Measurements from ENCODE around the gene TTLL7.
"Not testable (repeated sequence)": the region's sequence is repeated elsewhere in the genome, so short reads cannot be mapped to it uniquely, and the experiment has no call there.

TTLL7 gene

DNA sequence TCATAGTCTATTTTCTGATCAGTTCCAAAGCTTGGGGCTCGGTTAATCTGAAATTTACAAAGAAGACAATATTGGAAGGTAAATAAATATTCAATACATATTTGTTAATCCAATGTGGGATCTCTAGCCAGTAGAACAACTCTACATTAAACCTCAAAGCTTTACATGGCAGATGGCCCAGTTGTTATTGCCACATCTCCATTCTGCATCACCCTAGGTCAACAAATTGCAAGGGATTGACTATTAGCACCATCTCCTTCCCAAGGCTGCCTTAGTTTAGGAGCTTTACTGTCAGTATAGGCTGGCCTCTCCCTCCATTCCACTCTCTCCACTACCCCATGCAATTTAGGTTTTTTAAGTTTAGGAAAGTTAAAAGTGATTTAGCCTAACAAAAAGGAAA, 69.7 kb downstream of the TTLL7 start:
- no peak for DNase-seq (ENCODE audit: low spot score)

- no peak for DNase-seq (ENCODE audit: low spot score)
Observed at GRCh38 chr1:83928396-83928795, 70.5 kb downstream of the TTLL7 start.

DNA sequence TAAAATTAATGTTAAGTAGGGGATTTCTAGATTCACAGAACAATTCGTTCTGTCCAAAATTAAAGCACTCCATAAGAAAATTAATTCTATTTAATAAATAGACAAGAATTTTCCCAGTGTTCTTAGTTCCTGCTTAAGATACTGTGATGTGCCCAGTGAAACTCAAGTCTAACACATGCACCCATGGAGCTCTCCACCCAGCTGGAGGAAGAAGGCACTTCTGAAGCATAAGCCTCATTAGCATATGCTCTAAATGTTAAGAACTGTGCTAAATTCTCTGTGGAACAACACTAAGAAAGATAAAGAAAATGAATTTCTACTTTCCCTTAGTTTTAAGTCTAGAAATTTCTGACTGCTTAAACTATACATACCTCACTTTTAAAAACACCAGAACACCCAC, 71.2 kb downstream of the TTLL7 start:
- DNase-seq (ENCODE audit: low spot score), result no peak

DNA sequence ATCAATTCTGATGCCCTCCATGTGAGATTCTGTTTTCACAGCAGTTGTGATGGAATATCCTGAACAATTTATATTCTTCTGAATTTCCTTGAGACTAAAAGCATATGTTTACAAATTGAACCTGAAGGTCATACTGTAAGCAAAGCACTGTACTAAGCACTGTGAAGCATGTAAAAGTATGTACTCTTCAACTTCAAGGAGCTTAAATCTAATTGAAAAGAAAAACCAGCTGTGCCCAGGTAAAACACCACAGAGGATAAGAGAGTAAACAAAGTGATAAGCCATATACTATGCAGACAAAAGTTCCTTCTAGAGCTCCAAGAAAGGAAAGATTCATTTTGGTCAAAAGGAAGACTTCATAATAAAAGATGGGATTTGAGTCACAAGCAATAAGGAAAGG, 71.9 kb downstream of the TTLL7 start:
- DNase-seq (ENCODE audit: low spot score), result no peak

- DNase-seq (ENCODE audit: low spot score), result no peak
Observed at GRCh38 chr1:83923553-83923952, 75.4 kb downstream of the TTLL7 start.

DNA sequence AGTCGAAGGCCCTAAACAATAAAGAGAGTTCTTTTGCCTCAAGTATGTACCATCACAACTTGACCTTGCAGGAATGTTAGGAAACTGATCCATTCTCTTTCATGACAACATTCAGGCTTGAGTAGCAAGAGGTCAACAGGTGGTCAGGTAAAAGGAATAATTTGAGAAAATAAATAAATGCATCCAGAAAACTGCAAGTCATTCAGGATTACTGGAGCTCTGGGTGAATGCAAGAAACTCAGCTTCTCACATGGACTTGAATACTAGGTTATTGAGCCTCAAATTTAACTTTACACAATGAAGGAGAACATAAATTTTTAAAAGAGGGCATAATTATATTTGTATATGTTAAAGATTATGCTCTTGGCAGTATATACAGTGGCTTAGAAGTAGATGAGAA, 76.5 kb downstream of the TTLL7 start:
- no peak for DNase-seq (ENCODE audit: low spot score)

DNA sequence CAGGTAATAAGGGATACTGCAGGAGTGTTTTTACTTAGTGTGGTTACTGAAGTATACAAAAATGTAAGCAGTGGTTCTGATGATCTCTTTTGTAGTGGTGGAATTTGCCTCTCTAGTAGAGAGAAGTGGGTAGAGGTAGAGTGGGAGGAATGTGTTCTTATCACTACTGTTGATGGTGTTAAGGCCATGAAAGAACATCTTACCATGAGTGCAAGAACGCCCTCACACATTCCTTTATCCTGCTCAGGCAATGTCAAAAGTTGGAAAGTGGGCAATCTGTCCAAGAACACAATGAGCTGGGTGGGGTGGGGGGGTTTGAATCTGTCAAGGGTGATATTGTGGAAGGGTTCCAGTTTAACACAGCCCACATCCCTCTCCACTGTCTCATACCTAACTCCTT, 78.6 kb downstream of the TTLL7 start:
- DNase-seq (ENCODE audit: low spot score), result no peak

GRCh38 chr1:83919872-83920271, 79.1 kb downstream of the TTLL7 start:
- DNase-seq (ENCODE audit: low spot score), result no peak

- no peak for DNase-seq (ENCODE audit: low spot score)
Observed at GRCh38 chr1:83918688-83919285, 80.1 kb downstream of the TTLL7 start.

DNA sequence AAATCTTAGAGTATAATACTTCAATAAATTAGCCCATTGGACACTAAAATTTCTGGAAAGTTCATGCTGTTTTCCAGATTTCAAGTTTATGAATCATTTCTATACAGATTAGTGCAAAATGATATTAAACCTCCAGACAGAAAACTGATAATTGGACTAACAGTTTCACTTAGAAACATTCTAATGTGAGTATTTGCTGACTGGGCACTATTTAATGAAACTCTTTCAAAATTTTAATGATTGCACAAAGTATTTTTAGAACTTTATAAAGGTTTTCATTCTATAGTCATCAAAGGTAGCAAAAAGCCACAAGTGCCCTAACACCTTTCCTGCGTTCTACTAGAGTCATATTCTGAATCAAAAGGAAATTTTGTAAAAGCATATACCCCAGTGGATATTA, 81.0 kb downstream of the TTLL7 start:
- no peak for DNase-seq (ENCODE audit: low spot score)

GRCh38 chr1:83916094-83916493, 82.8 kb downstream of the TTLL7 start:
- not testable (repeated sequence) for DNase-seq (ENCODE audit: low spot score)

GRCh38 chr1:83912876-83913275, 86.1 kb downstream of the TTLL7 start:
- DNase-seq (ENCODE audit: low spot score), result no peak

DNA sequence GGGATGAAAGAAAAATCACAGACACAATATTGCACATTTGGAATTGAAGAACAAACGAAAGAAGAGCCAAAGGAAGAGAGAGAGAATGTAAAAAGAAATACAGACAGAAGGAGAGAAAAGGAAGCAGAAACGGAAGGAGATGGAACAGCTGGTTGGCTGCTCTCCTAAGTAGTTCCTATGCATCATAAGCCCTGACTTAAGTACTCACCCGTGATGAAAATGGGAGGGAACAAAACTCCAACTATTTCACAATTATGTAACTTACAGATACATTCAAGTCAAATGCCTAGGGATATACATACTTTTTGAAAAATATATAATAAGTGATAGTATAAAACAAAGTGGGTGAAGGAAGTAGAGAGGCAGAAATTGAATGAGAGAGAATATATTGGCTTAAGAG, 88.5 kb downstream of the TTLL7 start:
- DNase-seq (ENCODE audit: low spot score), result no peak

DNA sequence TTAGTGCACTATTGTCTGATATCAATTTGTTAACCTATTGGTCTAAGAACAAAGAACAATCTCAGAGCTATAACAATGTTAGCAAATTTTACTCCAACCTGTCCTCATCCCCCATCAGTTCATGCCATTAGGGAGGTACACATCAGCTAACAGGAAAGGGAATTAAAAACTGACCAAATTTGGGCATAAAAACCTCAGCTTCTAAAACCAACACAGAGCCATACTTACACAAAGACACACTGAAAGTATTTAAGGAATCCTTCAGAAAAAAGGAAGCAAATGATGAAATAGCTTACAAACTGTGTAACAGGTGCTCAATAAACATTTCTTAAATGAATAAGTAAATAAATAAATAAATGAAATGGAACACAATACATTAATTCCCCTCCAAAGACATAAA, 89.2 kb downstream of the TTLL7 start:
- DNase-seq (ENCODE audit: low spot score), result no peak

- DNase-seq (ENCODE audit: low spot score), result no peak
Observed at GRCh38 chr1:83905315-83905907, 93.5 kb downstream of the TTLL7 start.

GRCh38 chr1:83901547-83902155, 97.3 kb downstream of the TTLL7 start:
- no peak for DNase-seq (ENCODE audit: low spot score)

GRCh38 chr1:83900524-83900923, 98.4 kb downstream of the TTLL7 start:
- DNase-seq (ENCODE audit: low spot score), result no peak

DNA sequence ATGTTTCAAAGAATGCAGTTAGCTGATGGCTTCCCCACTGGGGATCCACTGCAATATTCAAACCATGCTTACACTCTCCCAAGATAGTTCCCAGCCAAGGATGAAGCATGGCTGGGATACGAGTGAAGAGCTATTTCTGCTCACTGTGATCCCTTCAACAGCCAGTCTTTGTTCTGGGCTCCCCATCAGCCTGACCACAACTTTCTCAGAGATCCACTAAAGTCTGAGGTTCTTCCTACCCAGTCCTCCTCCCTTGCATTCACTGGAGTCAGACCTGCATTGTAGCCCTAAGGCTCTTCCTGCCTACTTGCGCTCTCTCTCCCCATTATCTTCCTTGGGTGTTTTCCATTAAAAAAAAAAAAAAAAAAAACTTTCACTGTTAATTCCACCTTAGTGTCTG, 101.4 kb downstream of the TTLL7 start:
- no peak for DNase-seq (ENCODE audit: low spot score)

DNA sequence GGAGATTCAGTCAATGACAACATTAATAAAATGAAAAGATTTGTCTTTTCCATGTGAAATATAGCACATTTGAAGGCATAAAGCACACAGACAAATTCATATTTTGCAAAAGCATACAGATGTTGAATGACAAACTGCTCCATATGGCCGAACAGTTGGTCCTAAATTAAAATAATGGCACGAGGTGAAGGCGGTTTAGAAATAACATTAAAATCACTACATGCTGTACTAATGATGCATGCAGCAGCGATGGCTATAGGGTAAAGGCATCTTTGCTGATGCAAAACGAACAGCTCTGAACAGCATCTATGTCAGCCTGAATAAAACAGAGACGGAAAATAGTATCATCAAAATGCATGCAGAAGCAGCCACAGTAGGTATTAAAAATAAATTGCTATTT, 102.6 kb downstream of the TTLL7 start:
- DNase-seq (ENCODE audit: low spot score), result no peak

GRCh38 chr1:83889707-83890106, 109.2 kb downstream of the TTLL7 start:
- no peak for DNase-seq (ENCODE audit: low spot score)

DNA sequence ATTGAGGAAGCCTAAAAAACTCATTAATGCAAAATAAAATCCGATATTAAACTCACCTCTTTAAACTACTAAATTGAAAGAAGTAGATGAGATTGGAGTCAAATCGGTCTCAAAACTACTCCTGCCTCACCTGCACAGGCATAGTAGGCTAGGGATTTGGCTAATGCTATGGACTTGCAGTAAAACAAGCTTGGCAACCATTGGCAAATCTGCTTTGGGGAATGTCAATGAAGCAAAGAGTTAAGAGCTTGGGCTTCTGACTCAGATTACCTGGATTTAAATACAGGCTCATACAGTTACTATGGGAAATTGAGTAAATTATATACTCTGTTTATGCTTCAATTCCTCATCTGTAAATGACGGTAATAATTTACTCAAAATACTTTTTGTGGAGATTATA, 111.4 kb downstream of the TTLL7 start:
- no peak for DNase-seq (ENCODE audit: low spot score)

DNA sequence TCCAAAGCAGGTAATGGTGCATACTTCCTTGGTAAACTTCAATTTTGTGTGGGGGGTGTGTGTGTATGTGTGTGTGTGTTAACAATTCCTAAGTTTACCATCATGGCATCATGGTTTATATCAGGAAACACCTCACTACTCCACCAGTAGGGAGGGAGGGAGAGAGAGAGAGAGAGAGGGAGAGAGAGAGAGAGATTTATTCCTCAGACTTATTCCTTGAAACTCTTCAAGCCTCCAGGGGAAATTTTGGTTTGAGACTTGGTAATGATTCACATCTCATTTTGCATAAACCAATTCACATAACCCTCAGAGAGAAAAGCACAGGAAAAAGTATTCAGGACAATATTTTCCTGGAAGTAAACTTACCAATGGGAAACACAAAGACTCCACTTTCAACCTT, 115.0 kb downstream of the TTLL7 start:
- DNase-seq (ENCODE audit: low spot score), result no peak

GRCh38 chr1:83882906-83883305, 116.0 kb downstream of the TTLL7 start:
- DNase-seq (ENCODE audit: low spot score), result no peak

DNA sequence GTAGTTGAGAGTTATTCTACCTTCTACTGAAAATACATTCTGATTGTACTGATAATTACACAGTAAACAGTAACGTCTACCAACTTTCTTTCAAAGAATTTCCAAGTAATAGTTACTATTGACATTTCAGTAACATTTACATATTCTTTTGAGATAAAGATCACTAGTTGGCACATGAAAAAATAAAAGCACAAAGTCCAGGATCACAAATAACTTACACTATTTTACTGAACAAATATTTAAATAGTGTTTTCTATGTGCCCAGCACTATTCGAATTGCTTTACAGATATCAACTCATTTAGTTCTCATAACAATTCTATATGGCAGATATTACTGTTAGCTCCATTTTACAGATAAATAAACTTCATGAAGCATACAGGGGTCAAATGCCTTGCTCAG, 126.4 kb downstream of the TTLL7 start:
- DNase-seq (ENCODE audit: low spot score), result no peak
